Measurements from ENCODE around the gene ZNF823. TPM values are rescaled to one million over a fixed set of nuclear protein-coding genes. Genes with fewer than 3 reads are reported as not detected.

Gene ZNF823
- total RNA-seq, 3 donors from 2014 or later (not counting 1 experiment from before 2014, with no cell fraction given): 3.2 to 7.1 (median 5.2) TPM

DNA sequence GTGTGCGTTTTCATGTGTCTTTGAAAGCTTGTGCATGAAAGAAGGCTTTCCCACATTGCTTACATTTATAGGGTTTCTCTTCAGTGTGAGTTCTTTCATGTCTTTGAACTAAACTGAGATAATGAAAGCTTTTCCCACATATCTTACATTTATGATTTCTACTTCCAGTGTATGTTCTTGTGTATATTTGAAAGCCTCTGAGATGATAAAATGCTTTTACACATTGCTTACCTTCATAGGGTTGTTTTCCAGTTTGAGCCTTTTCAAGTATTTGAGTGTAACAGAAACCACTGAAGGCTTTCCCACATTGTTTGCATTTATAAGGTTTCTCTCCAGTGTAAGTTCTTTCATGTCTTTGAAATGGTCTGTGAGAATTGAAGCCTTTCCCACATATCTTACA lies 18.2 kb upstream of the ZNF823 start:
- Mint-ChIP-seq H3K4me3 (no peak overlapping the region), H3K9me3 (peaks cover 9% of the 10 kb centered on the region in 2 donors), H3K27ac (no peak overlapping the region), H3K27me3 (ENCODE audit: low read depth in 2 of 2) (peaks cover 28 to 40% of the 10 kb centered on the region in 2 donors), H3K4me1 (no peaks in the 10 kb centered on the region), H3K36me3 (peaks cover 28% of the 10 kb centered on the region)
- Histone ChIP-seq H3K27ac (ENCODE audit: low read length) (no peak overlapping the region), H3K4me3 (ENCODE audit: low read length) (no peak overlapping the region), H3K4me1 (ENCODE audit: control insufficient read depth, insufficient read depth, low read length) (no peaks in the 10 kb centered on the region), H3K36me3 (ENCODE audit: control insufficient read depth, insufficient read depth, low read length) (no peaks in the 10 kb centered on the region), H3K27me3 (ENCODE audit: control insufficient read depth, insufficient read depth, low read length) (peaks cover 7% of the 10 kb centered on the region), H3K9me3 (ENCODE audit: control insufficient read depth, insufficient read depth, low read length) (peaks cover 4% of the 10 kb centered on the region)
- DNase-seq (no peak), ATAC-seq (no peak)
- 100% methylated on average over 1 of the region's 1 CpG for WGBS (ENCODE audit: insufficient coverage)
- TF ChIP-seq, protein P1, sequence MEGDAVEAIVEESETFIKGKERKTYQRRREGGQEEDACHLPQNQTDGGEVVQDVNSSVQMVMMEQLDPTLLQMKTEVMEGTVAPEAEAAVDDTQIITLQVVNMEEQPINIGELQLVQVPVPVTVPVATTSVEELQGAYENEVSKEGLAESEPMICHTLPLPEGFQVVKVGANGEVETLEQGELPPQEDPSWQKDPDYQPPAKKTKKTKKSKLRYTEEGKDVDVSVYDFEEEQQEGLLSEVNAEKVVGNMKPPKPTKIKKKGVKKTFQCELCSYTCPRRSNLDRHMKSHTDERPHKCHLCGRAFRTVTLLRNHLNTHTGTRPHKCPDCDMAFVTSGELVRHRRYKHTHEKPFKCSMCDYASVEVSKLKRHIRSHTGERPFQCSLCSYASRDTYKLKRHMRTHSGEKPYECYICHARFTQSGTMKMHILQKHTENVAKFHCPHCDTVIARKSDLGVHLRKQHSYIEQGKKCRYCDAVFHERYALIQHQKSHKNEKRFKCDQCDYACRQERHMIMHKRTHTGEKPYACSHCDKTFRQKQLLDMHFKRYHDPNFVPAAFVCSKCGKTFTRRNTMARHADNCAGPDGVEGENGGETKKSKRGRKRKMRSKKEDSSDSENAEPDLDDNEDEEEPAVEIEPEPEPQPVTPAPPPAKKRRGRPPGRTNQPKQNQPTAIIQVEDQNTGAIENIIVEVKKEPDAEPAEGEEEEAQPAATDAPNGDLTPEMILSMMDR (IDR thresholded peaks at IDR 0.05): no peak
- intact Hi-C loops (cut with micrococcal nuclease): no loop called here

DNA sequence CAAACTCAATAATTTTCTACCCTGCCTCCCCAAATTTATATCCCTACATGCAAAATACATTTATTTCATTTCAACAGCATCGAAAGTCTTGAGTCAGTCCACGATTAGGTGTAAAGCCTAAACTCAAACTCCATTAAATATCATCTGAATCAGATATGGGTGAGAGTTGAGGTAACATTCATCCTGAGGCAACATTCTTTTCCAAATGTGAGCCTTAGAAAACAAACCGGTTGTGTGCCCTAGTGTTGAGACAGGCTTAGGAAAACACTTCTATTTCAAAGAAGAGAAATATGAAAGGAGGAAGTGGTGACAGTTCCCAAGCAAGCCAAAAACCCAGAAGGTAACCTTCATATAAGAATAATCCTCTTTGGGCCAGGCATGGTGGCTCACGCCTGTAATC lies 15.9 kb upstream of the ZNF823 start:
- intact Hi-C loops (cut with micrococcal nuclease): no loop called here
- Histone ChIP-seq H3K4me3 (ENCODE audit: low read length) (no peak overlapping the region), H3K9me3 (ENCODE audit: control insufficient read depth, insufficient read depth, low read length) (peaks cover 4% of the 10 kb centered on the region), H3K27ac (ENCODE audit: low read length) (no peak overlapping the region), H3K36me3 (ENCODE audit: control insufficient read depth, insufficient read depth, low read length) (no peaks in the 10 kb centered on the region), H3K4me1 (ENCODE audit: control insufficient read depth, insufficient read depth, low read length) (no peaks in the 10 kb centered on the region), H3K27me3 (ENCODE audit: control insufficient read depth, insufficient read depth, low read length) (peaks cover 10% of the 10 kb centered on the region)
- H3K4me3 Mint-ChIP-seq: no peak overlapping the region
- H3K4me1 Mint-ChIP-seq: no peaks in the 10 kb centered on the region
- peaks cover 9 to 14% of the 10 kb centered on the region in 2 donors for H3K9me3 Mint-ChIP-seq
- WGBS (ENCODE audit: insufficient coverage): 66% methylated on average over 3 of the region's 4 CpGs
- DNase-seq (no peak), ATAC-seq (no peak)
- peaks cover 36% of the 10 kb centered on the region for H3K36me3 Mint-ChIP-seq
- no peak overlapping the region for H3K27ac Mint-ChIP-seq
- H3K27me3 Mint-ChIP-seq (ENCODE audit: low read depth in 2 of 2): peaks cover 34 to 52% of the 10 kb centered on the region in 2 donors
- TF ChIP-seq, protein P1 (IDR thresholded peaks at IDR 0.05): no peak

DNA sequence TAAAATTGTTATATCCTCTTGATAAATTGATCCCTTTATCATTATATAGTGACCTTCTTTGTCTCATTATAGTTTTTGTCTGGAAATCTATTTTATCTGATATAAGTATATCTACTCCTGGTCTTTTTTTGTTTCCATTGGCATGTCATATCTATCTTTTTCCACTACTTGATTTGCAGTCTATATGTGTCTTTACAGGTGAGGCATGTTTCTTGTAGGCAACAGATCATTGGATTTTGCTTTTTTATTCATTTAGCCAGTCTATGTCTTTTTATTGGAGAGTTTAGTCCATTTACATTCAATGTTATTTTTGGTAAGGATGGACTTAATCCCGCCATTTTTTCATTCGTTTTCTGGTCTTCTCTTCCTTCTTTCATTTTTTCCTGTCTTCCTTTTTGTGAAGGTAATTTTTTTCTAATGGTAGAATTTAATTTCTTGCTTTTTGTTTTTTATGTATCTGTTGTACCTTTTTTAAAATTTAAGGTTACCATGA lies 13.5 kb upstream of the ZNF823 start:
- Histone ChIP-seq H3K9me3 (ENCODE audit: control insufficient read depth, insufficient read depth, low read length) (no peaks in the 10 kb centered on the region), H3K36me3 (ENCODE audit: control insufficient read depth, insufficient read depth, low read length) (no peaks in the 10 kb centered on the region), H3K4me1 (ENCODE audit: control insufficient read depth, insufficient read depth, low read length) (no peaks in the 10 kb centered on the region), H3K27ac (ENCODE audit: low read length) (no peak overlapping the region), H3K27me3 (ENCODE audit: control insufficient read depth, insufficient read depth, low read length) (peaks cover 10% of the 10 kb centered on the region), H3K4me3 (ENCODE audit: low read length) (no peak overlapping the region)
- peaks cover 32 to 47% of the 10 kb centered on the region in 2 donors for H3K27me3 Mint-ChIP-seq (ENCODE audit: low read depth in 2 of 2)
- H3K36me3 Mint-ChIP-seq: peaks cover 42% of the 10 kb centered on the region
- H3K4me1 Mint-ChIP-seq: no peaks in the 10 kb centered on the region
- no peak for DNase-seq
- intact Hi-C loops (cut with micrococcal nuclease): no loop called here
- peaks cover 14 to 15% of the 10 kb centered on the region in 2 donors for H3K9me3 Mint-ChIP-seq
- no peak for ATAC-seq
- no peak overlapping the region for H3K27ac Mint-ChIP-seq
- no CpG with 5 or more reads among the region's 2 CpGs for WGBS (ENCODE audit: insufficient coverage)
- TF ChIP-seq, protein P1 (IDR thresholded peaks at IDR 0.05): no peak
- no peak overlapping the region for H3K4me3 Mint-ChIP-seq

DNA sequence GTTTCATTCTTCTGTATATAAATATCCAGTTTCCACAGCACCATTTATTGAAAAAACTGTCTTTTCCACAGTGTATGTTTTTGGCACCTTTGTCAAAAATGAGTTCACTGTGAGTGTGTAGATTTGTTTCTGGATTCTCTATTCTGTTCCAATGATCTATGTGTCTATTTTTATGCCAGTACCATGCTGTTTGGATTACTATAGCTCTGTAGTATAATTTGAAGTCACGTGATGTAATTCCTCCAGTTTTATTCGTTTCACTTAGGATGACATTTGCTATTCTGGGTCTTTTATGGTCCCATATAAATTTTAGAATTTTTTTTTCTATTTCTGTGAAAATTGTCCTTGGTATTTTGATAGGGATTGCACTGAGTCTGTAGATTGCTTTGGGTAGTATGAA lies 11.0 kb upstream of the ZNF823 start:
- Histone ChIP-seq H3K27ac (ENCODE audit: low read length) (no peak overlapping the region), H3K27me3 (ENCODE audit: control insufficient read depth, insufficient read depth, low read length) (peaks cover 9% of the 10 kb centered on the region), H3K36me3 (ENCODE audit: control insufficient read depth, insufficient read depth, low read length) (no peaks in the 10 kb centered on the region), H3K4me3 (ENCODE audit: low read length) (no peak overlapping the region), H3K4me1 (ENCODE audit: control insufficient read depth, insufficient read depth, low read length) (no peaks in the 10 kb centered on the region), H3K9me3 (ENCODE audit: control insufficient read depth, insufficient read depth, low read length) (peaks cover 5% of the 10 kb centered on the region)
- DNase-seq (no peak), ATAC-seq (no peak)
- Mint-ChIP-seq H3K4me3 (no peak overlapping the region), H3K36me3 (peaks cover 45% of the 10 kb centered on the region), H3K27me3 (ENCODE audit: low read depth in 2 of 2) (peaks cover 37 to 51% of the 10 kb centered on the region in 2 donors), H3K4me1 (no peaks in the 10 kb centered on the region), H3K27ac (no peak overlapping the region), H3K9me3 (peaks cover 8 to 12% of the 10 kb centered on the region in 2 donors)
- TF ChIP-seq, protein P1 (IDR thresholded peaks at IDR 0.05): no peak
- intact Hi-C loops (cut with micrococcal nuclease): no loop called here
- 67% methylated on average over 2 of the region's 2 CpGs for WGBS (ENCODE audit: insufficient coverage)
